Endothelial cell (in vitro differentiated cells): ENCODE results near the gene MYLK. TPM values are rescaled to one million over a fixed set of nuclear protein-coding genes. Genes with fewer than 3 reads are reported as not detected.
A peak's percentile ranks its signal among the peaks of the same experiment; 100 is the strongest.

Experiments
- DNase-seq: peaks from one replicate; pipeline ENCODE4 v3.0.0; 2021; ENCODE audit warnings: low spot score
- H3K27ac Mint-ChIP-seq: one replicate; pipeline ENCODE4 v1.8.0; 2021; ENCODE audit warnings: mixed read lengths, inconsistent platforms; ENCODE audit not compliant: unreplicated experiment
- H3K27me3 Mint-ChIP-seq: one replicate; pipeline ENCODE4 v1.8.0; 2021; ENCODE audit warnings: mild to moderate bottlenecking, moderate library complexity, mixed read lengths, inconsistent platforms; ENCODE audit not compliant: unreplicated experiment
- H3K36me3 Mint-ChIP-seq: one replicate; pipeline ENCODE4 v1.8.0; 2021; ENCODE audit warnings: mild to moderate bottlenecking, low read depth, mixed read lengths, inconsistent platforms; ENCODE audit not compliant: unreplicated experiment
- H3K4me1 Mint-ChIP-seq: one replicate; pipeline ENCODE4 v1.8.0; 2021; ENCODE audit warnings: mild to moderate bottlenecking, mixed read lengths, inconsistent platforms; ENCODE audit not compliant: unreplicated experiment
- H3K4me3 Mint-ChIP-seq: one replicate; pipeline ENCODE4 v1.8.0; 2021; ENCODE audit warnings: mild to moderate bottlenecking, mixed read lengths, inconsistent platforms; ENCODE audit not compliant: unreplicated experiment
- H3K9me3 Mint-ChIP-seq: one replicate; pipeline ENCODE4 v1.8.0; 2021; ENCODE audit warnings: mixed read lengths, inconsistent platforms; ENCODE audit not compliant: unreplicated experiment
- total RNA-seq: library from RNA; stranded (reverse); fragmentation: NEBNext Ultra II Directional; extraction: Animal tissue kit (Norgen Biotek cat#: 25700); gene quantifications from one replicate; pipeline ENCODE4 v1.2.1, GENCODE V29; 2021; ENCODE audit not compliant: unreplicated experiment
- TF ChIP-seq, protein P1 (sequence below): fragments of 200-600 bp; sonication (generic); IDR thresholded peaks from one replicate; pipeline ENCODE4 v1.5.0; 2021; ENCODE audit warnings: antibody characterized with exemption; ENCODE audit not compliant: unreplicated experiment

The MYLK gene
- total RNA-seq, 1 donor from 2014 or later, result 7.8 TPM

DNA sequence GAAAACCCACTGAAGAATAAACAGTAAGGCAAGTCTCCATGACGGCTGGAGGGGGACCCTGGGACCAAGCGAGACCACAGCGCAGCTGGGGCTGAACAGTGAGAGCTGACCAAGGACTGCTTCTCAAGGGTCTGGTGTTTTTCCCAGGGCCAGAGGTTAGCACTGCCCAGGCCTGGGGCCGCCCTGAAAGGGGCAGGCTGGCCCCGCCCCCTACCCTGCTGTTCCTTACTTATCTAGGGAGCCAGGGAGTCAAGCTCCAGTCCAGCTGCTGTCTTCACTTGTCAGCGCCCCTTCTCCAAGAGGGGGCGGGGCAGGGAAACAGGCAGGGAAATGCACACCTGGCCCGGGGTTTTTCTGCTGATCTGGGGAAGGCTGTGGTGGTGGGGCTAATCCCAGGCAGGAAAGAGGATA is 247.7 kb downstream of the MYLK start:
- Mint-ChIP-seq H3K27me3 (peaks cover 9% of the 10 kb centered on the region), H3K4me1 (peaks cover 62% of the 10 kb centered on the region), H3K4me3 (no peak overlapping the region), H3K27ac (no peak overlapping the region), H3K36me3 (peaks cover 8% of the 10 kb centered on the region), H3K9me3 (peaks cover 4% of the 10 kb centered on the region)
- DNase-seq, result peak; percentile 59
- TF ChIP-seq, protein P1, sequence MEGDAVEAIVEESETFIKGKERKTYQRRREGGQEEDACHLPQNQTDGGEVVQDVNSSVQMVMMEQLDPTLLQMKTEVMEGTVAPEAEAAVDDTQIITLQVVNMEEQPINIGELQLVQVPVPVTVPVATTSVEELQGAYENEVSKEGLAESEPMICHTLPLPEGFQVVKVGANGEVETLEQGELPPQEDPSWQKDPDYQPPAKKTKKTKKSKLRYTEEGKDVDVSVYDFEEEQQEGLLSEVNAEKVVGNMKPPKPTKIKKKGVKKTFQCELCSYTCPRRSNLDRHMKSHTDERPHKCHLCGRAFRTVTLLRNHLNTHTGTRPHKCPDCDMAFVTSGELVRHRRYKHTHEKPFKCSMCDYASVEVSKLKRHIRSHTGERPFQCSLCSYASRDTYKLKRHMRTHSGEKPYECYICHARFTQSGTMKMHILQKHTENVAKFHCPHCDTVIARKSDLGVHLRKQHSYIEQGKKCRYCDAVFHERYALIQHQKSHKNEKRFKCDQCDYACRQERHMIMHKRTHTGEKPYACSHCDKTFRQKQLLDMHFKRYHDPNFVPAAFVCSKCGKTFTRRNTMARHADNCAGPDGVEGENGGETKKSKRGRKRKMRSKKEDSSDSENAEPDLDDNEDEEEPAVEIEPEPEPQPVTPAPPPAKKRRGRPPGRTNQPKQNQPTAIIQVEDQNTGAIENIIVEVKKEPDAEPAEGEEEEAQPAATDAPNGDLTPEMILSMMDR, result no peak

DNA sequence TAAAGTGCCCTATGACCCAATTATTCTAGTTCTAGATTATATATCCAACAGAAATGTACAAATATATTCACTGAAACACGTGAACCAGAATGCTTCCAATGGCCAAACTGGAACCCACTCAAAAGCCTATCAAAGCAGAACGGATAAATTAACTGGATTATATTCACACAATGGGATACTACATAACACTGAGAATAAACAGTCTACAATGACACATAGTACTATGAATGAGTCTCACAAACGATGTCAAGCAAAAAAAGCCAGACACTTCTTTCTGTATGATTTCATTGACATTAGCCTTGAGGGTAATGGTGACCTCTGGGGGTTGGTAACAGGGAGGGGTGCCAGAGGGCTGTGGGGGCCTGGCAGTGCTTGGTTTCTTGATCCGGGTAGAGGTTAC is 248.4 kb downstream of the MYLK start:
- H3K36me3 Mint-ChIP-seq, result peaks cover 8% of the 10 kb centered on the region
- TF ChIP-seq, protein P1, result no peak
- no peak for DNase-seq
- H3K4me3 Mint-ChIP-seq, result peak overlapping the region; percentile 72
- peak overlapping the region; percentile 80 for H3K27ac Mint-ChIP-seq
- H3K9me3 Mint-ChIP-seq, result peaks cover 4% of the 10 kb centered on the region
- H3K27me3 Mint-ChIP-seq, result peaks cover 9% of the 10 kb centered on the region
- H3K4me1 Mint-ChIP-seq, result peaks cover 58% of the 10 kb centered on the region

DNA sequence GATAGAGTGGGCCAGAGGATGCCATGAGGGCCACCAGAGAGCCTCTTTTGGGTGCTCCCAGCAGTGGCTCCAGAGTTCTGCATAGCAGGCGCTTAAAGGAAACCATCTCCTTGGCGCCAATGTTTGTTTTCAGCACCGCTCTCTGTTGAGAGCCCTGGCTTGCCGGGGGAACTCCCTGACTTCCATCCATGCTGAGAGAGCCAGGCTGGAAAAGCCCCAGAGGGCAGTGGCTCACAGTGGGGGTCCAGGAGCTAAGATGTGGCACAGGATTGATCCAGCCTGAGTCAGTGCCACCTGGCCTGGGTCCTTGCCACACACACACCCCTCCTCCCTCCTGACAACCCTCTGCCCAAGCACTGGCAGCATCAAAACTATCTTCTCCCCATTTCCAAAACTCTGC is 248.9 kb downstream of the MYLK start:
- no peak for DNase-seq
- H3K27ac Mint-ChIP-seq, result peak overlapping the region; percentile 80
- peaks cover 4% of the 10 kb centered on the region for H3K9me3 Mint-ChIP-seq
- H3K4me3 Mint-ChIP-seq, result peak overlapping the region; percentile 72
- TF ChIP-seq, protein P1, result no peak
- peaks cover 9% of the 10 kb centered on the region for H3K27me3 Mint-ChIP-seq
- H3K4me1 Mint-ChIP-seq, result peaks cover 56% of the 10 kb centered on the region
- H3K36me3 Mint-ChIP-seq, result peaks cover 8% of the 10 kb centered on the region

DNA sequence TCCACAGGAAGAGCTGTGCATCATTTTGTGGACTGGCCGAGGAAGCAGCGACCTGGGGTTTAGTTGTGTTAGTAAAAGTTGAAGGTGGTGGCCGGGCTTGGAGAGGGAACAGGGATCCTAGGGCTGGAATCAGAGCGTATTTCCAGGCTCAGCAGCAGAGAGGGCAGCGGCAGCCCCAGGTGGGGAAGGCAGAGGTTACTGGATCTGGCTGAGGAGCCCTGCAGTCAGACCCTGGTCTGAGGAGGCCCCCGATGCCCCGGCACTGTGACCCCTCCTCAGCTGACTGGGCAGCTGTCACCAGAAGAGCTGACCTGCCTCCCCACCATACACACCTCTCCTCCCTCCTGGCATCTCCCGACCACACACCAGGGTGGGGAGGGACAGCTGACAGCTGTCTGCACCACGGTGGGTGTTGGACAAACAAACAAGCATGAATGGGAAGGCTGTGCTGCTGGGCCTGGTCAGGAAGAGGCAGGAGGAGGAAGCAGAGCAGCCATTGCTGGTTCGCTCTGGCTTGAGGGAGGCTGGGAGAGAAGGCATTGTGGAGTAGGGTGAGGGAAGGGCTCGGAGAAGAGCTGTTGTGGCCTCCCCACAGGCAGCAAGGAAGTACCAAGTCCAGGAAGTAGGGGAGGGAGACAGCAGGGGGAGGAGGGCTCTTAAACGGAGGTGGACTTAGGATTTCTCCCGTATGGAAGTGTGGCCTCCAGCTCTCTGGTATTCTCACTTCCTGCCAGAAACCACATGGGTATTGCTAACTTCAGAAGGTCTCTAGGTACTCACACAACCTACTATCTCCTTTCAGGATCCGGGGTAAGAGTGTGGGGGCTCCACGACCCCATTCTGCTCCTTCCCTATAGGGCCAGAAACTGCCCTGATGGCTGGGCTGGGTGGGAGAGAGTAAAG is 249.7 kb downstream of the MYLK start:
- H3K4me1 Mint-ChIP-seq, result peaks cover 53% of the 10 kb centered on the region
- peak overlapping the region; percentile 5 for H3K4me3 Mint-ChIP-seq
- TF ChIP-seq, protein P1, result no peak
- H3K36me3 Mint-ChIP-seq, result peaks cover 9% of the 10 kb centered on the region
- H3K9me3 Mint-ChIP-seq, result peaks cover 4% of the 10 kb centered on the region
- H3K27ac Mint-ChIP-seq, result peak overlapping the region; percentile 93
- DNase-seq, result no peak
- peaks cover 7% of the 10 kb centered on the region for H3K27me3 Mint-ChIP-seq

DNA sequence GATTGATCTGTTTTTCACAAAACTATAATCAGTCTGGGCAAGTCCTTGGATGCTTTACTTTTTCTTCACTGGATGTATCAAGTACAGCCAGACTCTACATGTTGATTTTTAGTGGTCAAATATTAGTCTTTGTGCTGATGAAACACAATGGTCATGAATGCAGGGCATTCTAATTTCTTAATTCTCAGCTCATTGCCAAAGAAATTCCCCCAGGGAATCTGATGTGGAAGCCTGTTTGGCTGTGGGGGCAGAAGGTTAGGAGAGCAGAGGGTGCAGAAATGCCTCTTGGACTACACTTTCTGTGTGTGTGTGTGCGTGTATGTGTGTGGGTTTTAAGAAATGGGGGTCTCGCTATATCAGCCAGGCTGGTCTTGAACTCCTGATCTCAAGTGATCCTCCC is 250.6 kb downstream of the MYLK start:
- no peak for DNase-seq
- Mint-ChIP-seq H3K27me3 (peaks cover 7% of the 10 kb centered on the region), H3K27ac (peak overlapping the region; percentile 45), H3K4me1 (peaks cover 47% of the 10 kb centered on the region), H3K9me3 (peaks cover 4% of the 10 kb centered on the region), H3K4me3 (no peak overlapping the region), H3K36me3 (peaks cover 13% of the 10 kb centered on the region)
- TF ChIP-seq, protein P1, result no peak
